Activated CD4-positive, alpha-beta memory T cell treated with anti-CD3 and anti-CD28 coated beads for 36 hours (primary cell): Measurements from ENCODE around the gene VPS37B. TPM values are rescaled to one million over a fixed set of nuclear protein-coding genes. Genes with fewer than 3 reads are reported as not detected.
A peak's percentile ranks its signal among the peaks of the same experiment; 100 is the strongest.
"Not testable (repeated sequence)": the region's sequence is repeated elsewhere in the genome, so short reads cannot be mapped to it uniquely, and the experiment has no call there.

Source experiments
- CTCF ChIA-PET: fragments of 350-600 bp; sonication (Branson Sonifier 250); formaldehyde crosslinking; loops from one replicate; lab custom pipeline; 2021; ENCODE audit warnings: antibody characterized with exemption, inconsistent platforms; lab: Charles Lee
- POLR2A ChIA-PET: fragments of 350-600 bp; sonication (Branson Sonifier 250); formaldehyde crosslinking; loops from one replicate; lab custom pipeline; 2021; ENCODE audit warnings: antibody characterized with exemption; lab: Charles Lee
- DNase-seq: peaks from one replicate; pipeline ENCODE4 v3.0.0-alpha.2; 2020
- H3K27ac Mint-ChIP-seq: one replicate; pipeline ENCODE4 v1.8.0; 2021; ENCODE audit warnings: mixed read lengths
- H3K27me3 Mint-ChIP-seq: one replicate; pipeline ENCODE4 v1.8.0; 2021; ENCODE audit warnings: mixed read lengths
- H3K36me3 Mint-ChIP-seq: one replicate; pipeline ENCODE4 v1.8.0; 2021; ENCODE audit warnings: mixed read lengths
- H3K4me1 Mint-ChIP-seq: one replicate; pipeline ENCODE4 v1.8.0; 2021; ENCODE audit warnings: low read depth, mixed read lengths
- H3K4me3 Mint-ChIP-seq: one replicate; pipeline ENCODE4 v1.8.0; 2021; ENCODE audit warnings: mild to moderate bottlenecking, mixed read lengths
- H3K9me3 Mint-ChIP-seq: one replicate; pipeline ENCODE4 v1.8.0; 2021; ENCODE audit warnings: mixed read lengths
- intact Hi-C: fragments of 100-400 bp; cut with micrococcal nuclease; formaldehyde crosslinking; loops from one replicate; pipeline ENCODE4 v1.15.1; 2023
- total RNA-seq, 2 experiments: library from RNA; stranded (reverse); gene quantifications; one replicate each; pipeline ENCODE4 v1.2.3, GENCODE V29; 2021

Gene VPS37B
- total RNA-seq, 2 experiments from 2014 or later: 10.0 to 10.4 TPM

DNA sequence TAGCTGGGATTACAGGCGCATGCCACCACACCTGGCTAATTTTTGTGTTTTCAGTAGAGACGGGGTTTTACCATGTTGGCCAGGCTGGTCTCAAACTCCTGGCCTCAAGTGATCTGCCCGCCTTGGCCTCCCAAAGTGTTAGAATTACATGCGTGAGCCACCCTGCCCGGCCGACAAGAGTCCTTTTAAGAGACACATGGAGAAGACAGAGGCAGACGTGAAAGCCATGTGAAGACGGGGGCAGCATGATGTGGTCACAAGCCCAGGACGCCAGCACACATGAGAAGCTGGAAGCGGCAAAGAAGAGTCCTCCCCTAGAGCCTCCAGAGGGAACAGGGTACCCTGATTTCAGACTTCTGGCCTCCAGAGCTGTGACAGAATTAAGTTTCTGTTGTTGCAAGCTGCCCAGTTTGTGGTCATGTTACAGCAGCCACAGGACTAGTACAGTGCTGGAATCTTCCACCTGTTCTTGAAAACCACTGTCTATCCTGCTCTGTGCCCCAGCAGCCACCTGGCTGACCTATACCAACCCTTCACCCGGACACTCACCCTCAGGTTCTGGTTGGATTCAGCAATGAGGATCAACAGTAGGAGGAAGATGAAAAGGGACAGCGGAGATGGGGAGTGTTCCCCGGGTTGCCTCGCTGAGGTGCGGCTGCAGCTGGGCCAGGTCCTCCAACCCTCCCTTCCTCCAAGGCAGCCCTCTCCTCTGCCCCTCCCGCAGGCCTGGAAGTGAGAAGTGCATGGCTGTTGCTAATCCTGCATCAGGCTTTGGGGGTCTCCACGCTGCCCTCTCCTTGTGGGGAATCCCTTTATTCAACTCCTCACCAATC, 16.9 kb downstream of the VPS37B start:
- intact Hi-C loops: loop anchor here (10.0 kb wide), 1 partner anchor 154 kb away; no protein-coding TSS in a partner anchor
- CTCF ChIA-PET: interaction anchor here (1.4 to 2.6 kb wide), 4 partner anchors 8 to 73 kb away, joined by 7 to 14 read pairs (median 10); no protein-coding TSS in a partner anchor
- H3K4me3 Mint-ChIP-seq: no peak overlapping the region
- peaks cover 29% of the 10 kb centered on the region for H3K27me3 Mint-ChIP-seq
- H3K27ac Mint-ChIP-seq: no peak overlapping the region
- no peak for DNase-seq
- H3K36me3 Mint-ChIP-seq: peaks cover 11% of the 10 kb centered on the region
- H3K4me1 Mint-ChIP-seq: peaks cover 71% of the 10 kb centered on the region
- POLR2A ChIA-PET: no interaction called here
- H3K9me3 Mint-ChIP-seq: no peaks in the 10 kb centered on the region

DNA sequence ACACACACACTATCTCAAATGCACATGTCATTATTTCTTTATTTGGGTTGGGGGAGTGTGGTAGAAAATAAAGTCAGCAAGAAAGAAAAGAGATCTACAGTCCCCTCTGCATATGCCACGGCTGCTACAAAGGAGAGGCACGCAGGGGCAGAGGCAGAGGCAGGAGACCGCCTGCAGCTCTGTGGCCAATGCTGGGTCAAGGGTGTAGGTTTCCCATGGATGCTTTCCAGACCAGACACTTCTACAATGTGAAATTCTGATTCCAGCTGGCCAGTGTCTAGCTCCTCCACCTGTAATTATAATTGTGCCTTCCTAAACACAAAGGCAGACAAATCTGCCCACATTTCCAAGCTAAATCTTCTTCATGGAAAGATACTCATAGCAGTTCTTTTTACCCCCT, 19.2 kb downstream of the VPS37B start:
- CTCF ChIA-PET: interaction anchor here (0.9 kb wide), 1 partner anchor 76 kb away, joined by 3 read pairs; no protein-coding TSS in a partner anchor
- H3K27me3 Mint-ChIP-seq: peaks cover 38% of the 10 kb centered on the region
- POLR2A ChIA-PET: no interaction called here

DNA sequence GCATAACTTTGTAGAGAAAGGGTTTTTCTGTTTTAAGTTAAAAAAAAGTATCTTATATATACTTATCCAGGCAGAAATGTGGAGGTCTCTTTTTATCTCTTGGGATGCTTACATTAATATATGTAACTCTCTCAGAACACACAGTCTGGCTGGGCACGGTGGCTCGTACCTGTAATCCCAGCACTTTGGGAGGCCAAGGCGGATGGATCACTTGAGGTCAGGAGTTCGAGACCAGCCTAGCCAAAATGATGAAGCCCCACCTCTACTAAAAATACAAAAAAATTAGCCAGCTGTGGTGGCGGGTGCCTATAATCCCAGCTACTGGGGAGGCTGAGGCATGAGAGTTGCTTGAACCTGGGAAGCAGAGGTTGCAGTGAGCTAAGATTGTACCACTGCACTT, 19.6 kb downstream of the VPS37B start:
- DNase-seq, POLR2A ChIA-PET, H3K9me3 Mint-ChIP-seq, H3K27ac Mint-ChIP-seq, H3K4me3 Mint-ChIP-seq, H3K36me3 Mint-ChIP-seq: not testable (repeated sequence)
- H3K4me1 Mint-ChIP-seq: peaks cover 85% of the 10 kb centered on the region
- CTCF ChIA-PET: interaction anchor here (0.9 kb wide), 1 partner anchor 76 kb away, joined by 3 read pairs; no protein-coding TSS in a partner anchor
- intact Hi-C loops: loop anchor here (1.0 to 10.0 kb wide), 3 partner anchors 11 to 151 kb away; no protein-coding TSS in a partner anchor
- H3K27me3 Mint-ChIP-seq: peaks cover 38% of the 10 kb centered on the region

More for the DNA sequence above, 19.2 kb downstream of the VPS37B start:
- no peak overlapping the region for H3K4me3 Mint-ChIP-seq
- no peak overlapping the region for H3K27ac Mint-ChIP-seq
- H3K36me3 Mint-ChIP-seq: peaks cover 9% of the 10 kb centered on the region
- intact Hi-C loops: loop anchor here (1.0 to 10.0 kb wide), 3 partner anchors 11 to 152 kb away; no protein-coding TSS in a partner anchor
- DNase-seq: no peak
- peaks cover 83% of the 10 kb centered on the region for H3K4me1 Mint-ChIP-seq
- H3K9me3 Mint-ChIP-seq: no peaks in the 10 kb centered on the region

DNA sequence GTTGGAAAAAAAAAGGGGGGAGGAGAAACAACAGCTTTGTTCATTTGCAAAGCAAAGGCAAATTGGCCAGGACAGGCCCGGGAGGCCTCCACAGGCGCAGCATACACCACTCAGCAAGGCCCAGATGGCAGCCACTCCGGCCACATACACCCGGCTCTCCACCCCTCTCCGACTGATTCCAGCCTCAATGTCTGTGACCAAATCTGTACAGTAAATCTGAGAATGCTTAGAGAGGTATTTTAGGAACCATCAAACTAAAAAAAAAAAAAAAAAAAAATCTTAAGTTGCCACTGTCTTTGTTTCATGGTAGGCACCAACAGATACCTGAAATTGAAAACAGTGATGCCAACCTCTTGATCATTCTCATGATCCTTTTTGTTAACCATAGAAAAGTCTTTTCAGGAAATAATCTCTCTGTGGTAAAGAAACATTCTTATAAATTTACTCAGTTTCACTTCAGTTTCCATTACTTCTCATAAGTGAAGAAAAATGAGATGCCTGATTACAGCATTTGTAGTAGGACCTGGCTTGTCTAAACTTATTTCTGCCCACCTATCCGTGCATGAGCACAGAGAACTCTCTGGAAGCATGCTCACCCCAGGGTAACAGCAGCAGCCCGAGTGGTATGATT, 20.2 kb downstream of the VPS37B start:
- H3K27me3 Mint-ChIP-seq: peaks cover 33% of the 10 kb centered on the region
- H3K36me3 Mint-ChIP-seq: peaks cover 8% of the 10 kb centered on the region
- peaks cover 85% of the 10 kb centered on the region for H3K4me1 Mint-ChIP-seq
- intact Hi-C loops: loop anchor here (1.0 to 10.0 kb wide), 4 partner anchors 12 to 151 kb away; no protein-coding TSS in a partner anchor
- no peaks in the 10 kb centered on the region for H3K9me3 Mint-ChIP-seq
- H3K27ac Mint-ChIP-seq: no peak overlapping the region
- no peak overlapping the region for H3K4me3 Mint-ChIP-seq
- peak; percentile 49 for DNase-seq
- CTCF ChIA-PET: interaction anchor here (1.0 kb wide), 1 partner anchor 82 kb away, joined by 4 read pairs; no protein-coding TSS in a partner anchor
- POLR2A ChIA-PET: no interaction called here

DNA sequence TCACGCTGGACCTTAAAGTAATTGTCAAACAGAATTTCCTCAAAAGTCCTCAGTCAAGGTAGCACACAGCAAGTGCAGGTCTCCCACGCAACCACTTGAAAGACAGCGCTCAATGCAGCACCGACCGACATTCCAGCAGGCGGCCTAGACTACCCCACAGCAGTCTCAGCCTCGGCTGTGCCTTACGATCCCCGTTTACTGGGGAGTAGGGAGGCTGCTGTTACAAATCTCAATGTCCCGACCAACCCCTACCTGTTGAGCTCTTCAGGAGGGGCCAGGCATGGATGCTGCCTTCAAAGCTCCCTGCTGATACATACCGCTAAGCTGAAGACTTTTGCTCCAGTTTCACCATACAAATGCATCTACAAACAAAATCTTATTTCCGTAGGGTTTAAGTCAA, 21.8 kb downstream of the VPS37B start:
- Mint-ChIP-seq H3K36me3 (peaks cover 22% of the 10 kb centered on the region), H3K4me3 (no peak overlapping the region), H3K27ac (no peak overlapping the region), H3K9me3 (no peaks in the 10 kb centered on the region), H3K4me1 (peaks cover 74% of the 10 kb centered on the region), H3K27me3 (peaks cover 26% of the 10 kb centered on the region)
- ChIA-PET POLR2A (no interaction called here), CTCF (interaction anchor here (1.4 to 3.8 kb wide), 2 partner anchors 13 to 14 kb away, joined by 4 to 15 read pairs; no protein-coding TSS in a partner anchor)
- peak; percentile 64 for DNase-seq
- intact Hi-C loops: loop anchor here (2.0 to 10.0 kb wide), 2 partner anchors 73 to 149 kb away; no protein-coding TSS in a partner anchor

DNA sequence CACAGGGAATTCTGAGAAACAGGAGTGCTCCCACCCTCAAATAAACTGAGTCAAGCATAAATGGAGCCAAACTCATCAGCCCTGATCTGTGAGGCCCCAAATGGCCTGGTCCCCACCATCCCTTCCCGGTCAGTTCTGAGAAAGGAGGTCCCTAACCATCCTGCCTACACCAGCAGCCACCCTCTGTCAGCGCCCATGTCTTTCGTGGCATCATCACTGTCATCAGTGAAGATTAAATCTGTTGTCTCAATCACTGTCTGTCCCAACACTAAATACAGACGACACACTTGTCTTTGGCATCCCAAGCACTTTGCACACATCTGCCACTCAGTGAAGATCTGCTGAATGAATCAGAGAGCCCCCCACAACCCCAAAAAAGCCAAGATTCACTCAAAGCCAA, 22.4 kb downstream of the VPS37B start:
- intact Hi-C loops: loop anchor here (10.0 kb wide), 1 partner anchor 149 kb away; no protein-coding TSS in a partner anchor
- DNase-seq: no peak
- Mint-ChIP-seq H3K4me3 (no peak overlapping the region), H3K36me3 (peaks cover 27% of the 10 kb centered on the region), H3K27me3 (peaks cover 22% of the 10 kb centered on the region), H3K4me1 (peaks cover 70% of the 10 kb centered on the region), H3K9me3 (no peaks in the 10 kb centered on the region), H3K27ac (no peak overlapping the region)
- ChIA-PET CTCF (interaction anchor here (1.4 to 3.8 kb wide), 3 partner anchors 9 to 14 kb away, joined by 4 to 15 read pairs (median 12); no protein-coding TSS in a partner anchor), POLR2A (no interaction called here)

DNA sequence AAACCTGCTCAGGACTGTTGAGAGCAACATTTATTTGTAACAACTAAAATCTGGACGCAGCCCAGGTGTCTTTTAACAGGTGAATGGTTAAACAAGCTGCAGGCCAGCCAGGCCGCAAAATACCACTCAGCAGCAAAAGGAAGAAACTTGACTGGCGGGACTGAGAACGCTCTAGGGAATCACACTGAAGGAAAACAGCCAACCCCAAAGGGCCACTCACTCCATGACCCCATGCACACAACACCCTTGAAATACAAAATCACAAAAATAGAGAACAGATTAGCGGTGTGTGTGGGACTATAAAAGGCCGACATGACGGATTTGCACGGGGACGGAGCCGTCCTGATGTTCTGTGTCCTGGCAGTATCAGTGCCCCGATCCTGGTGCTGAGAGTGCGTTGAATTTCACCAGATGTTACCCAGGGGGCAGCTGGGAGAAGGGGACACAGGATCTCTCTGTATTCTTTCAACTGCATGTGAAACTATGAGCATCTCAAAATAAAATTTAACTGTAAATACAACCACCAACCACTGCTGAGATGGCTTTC, 23.0 kb downstream of the VPS37B start:
- no peak for DNase-seq
- Mint-ChIP-seq H3K36me3 (peaks cover 29% of the 10 kb centered on the region), H3K4me1 (peaks cover 65% of the 10 kb centered on the region), H3K9me3 (no peaks in the 10 kb centered on the region), H3K27me3 (peaks cover 20% of the 10 kb centered on the region), H3K27ac (no peak overlapping the region), H3K4me3 (no peak overlapping the region)
- POLR2A ChIA-PET: interaction anchor here (1.0 to 1.4 kb wide), 4 partner anchors 9 to 23 kb away, joined by 3 to 6 read pairs (median 3); partner anchors contain the start of gene VPS37B
- CTCF ChIA-PET: interaction anchor here (1.0 to 4.6 kb wide), 10 partner anchors 7 to 369 kb away, joined by 3 to 36 read pairs (median 8); no protein-coding TSS in a partner anchor
- intact Hi-C loops: loop anchor here (10.0 kb wide), 1 partner anchor 148 kb away; no protein-coding TSS in a partner anchor

DNA sequence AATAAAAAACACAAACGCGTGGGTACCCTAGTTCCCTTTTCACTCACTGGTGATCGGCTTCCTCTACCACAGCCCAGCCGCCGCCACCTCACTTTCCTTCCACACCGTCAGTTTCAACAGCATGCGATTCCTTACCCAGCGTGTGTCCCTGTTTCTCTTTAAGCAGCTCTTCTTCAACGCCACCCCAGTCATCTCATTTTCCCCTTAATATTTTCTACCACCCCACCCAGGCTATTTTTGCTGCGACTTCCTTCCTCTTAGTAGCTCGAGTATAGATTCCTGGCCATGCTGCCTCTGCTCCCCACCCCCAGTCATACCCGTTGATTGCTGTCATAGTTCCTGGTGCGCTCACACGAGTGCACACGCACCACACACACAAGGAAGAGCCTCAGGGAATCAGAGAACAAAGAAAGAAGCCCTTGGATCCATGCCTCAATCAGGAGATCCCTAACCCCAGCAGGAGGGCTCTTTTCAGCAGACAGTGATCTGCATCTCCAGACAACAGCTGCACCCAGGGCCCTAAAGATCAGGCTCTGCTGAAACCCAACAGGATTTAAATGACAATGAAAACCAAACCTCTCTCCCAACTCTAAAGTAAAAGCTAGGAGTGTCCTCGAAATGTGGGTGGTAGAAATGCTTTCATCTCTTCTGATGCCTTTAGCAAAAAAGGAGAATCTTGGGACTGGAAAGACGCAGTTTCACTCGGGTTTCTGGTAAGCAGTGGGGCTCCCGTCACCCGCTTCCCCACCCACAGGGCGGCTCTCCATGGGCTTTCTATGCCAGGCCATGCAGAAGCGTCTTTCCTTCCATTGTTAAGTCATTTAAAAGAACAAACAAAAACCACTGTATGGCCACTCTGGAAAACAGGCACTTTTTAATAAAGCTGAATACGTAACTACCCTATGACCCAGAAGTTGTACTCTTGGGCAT, 23.8 kb downstream of the VPS37B start:
- Mint-ChIP-seq H3K36me3 (peaks cover 26% of the 10 kb centered on the region), H3K27ac (peak overlapping the region; percentile 1), H3K4me3 (peak overlapping the region; percentile 24), H3K27me3 (peaks cover 17% of the 10 kb centered on the region), H3K9me3 (no peaks in the 10 kb centered on the region), H3K4me1 (peaks cover 60% of the 10 kb centered on the region)
- intact Hi-C loops: loop anchor here (10.0 kb wide), 1 partner anchor 147 kb away; no protein-coding TSS in a partner anchor
- ChIA-PET POLR2A (interaction anchor here (0.5 to 1.4 kb wide), 6 partner anchors 9 to 373 kb away, joined by 3 to 6 read pairs (median 3); partner anchors contain the start of gene VPS37B), CTCF (interaction anchor here (0.7 to 4.6 kb wide), 15 partner anchors 8 to 370 kb away, joined by 3 to 36 read pairs (median 6); no protein-coding TSS in a partner anchor)
- DNase-seq: peak; percentile 85

DNA sequence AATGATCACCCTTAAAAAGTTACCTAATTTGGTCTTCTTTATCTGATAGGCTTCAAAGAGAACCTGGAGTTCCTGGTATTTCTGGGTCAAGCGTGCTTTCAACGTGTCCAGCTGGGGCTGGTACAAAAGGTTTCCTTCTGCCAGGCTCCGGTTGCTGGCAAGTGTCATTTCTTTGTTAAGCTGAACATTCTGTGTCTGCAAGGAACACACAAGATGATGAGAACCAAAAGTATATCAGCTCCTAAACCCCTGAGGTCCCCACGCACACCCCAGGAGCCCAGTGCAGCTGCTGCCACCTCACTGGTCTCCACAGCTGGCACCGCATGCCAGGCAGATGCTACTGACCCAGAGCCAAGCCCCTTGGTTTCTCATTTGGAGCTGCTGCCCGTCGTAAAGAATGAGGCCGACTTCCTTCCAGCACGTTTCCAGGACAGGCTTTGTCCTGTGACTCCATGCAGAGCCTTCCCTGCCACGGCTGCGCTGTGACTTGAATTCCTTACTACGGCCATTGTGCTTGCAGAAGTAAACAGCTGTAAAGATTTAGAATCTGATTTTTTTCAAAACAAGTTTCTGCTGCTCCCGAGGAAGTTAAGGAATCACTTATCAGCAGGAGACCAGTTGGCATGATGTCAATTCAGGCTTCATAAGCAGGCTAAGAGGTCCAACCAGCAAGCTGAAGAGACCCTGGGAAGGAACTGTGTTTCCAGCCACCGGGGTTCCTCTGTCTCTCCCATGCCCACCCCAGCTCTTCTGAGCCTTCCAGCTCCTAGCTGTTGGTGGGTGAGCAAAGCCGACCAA, 24.9 kb downstream of the VPS37B start:
- H3K9me3 Mint-ChIP-seq: no peaks in the 10 kb centered on the region
- peaks cover 17% of the 10 kb centered on the region for H3K27me3 Mint-ChIP-seq
- ChIA-PET POLR2A (interaction anchor here (0.6 kb wide), 1 partner anchor 121 kb away, joined by 3 read pairs; no protein-coding TSS in a partner anchor), CTCF (interaction anchor here (0.7 to 4.6 kb wide), 17 partner anchors 9 to 83 kb away, joined by 3 to 36 read pairs (median 5); no protein-coding TSS in a partner anchor)
- intact Hi-C loops: loop anchor here (10.0 kb wide), 1 partner anchor 146 kb away; no protein-coding TSS in a partner anchor
- peaks cover 28% of the 10 kb centered on the region for H3K36me3 Mint-ChIP-seq
- H3K4me1 Mint-ChIP-seq: peaks cover 49% of the 10 kb centered on the region
- no peak overlapping the region for H3K4me3 Mint-ChIP-seq
- H3K27ac Mint-ChIP-seq: no peak overlapping the region
- no peak for DNase-seq
